Measurements from ENCODE around the gene ATF6. TPM values are rescaled to one million over a fixed set of nuclear protein-coding genes. Genes with fewer than 3 reads are reported as not detected.

ATF6 gene
- total RNA-seq, 1 donor from 2014 or later = 28.0 TPM

DNA sequence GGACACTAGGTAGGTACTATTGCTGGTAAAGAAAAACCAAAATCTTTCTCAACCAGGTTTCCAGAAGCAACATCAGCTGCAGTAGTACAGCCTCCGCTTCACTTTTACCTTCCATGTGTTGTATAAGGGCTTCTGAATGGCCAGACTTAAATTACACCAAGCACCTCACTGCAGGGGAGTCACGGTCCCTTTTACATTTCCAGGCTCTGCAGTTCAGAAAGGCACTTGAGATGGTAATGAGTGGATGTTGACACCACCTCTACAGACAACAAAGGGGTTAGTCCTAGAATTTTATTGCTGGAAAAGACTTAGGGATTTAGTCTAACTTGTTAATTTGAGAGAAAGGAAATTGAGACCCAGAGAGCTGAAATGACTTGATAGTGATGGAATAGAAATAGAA, 28.5 kb upstream of the ATF6 start:
- Mint-ChIP-seq H3K27me3 (ENCODE audit: low read depth) (peaks cover 6% of the 10 kb centered on the region), H3K36me3 (no peaks in the 10 kb centered on the region), H3K4me1 (peaks cover 14% of the 10 kb centered on the region), H3K4me3 (no peak overlapping the region), H3K27ac (no peak overlapping the region), H3K9me3 (no peaks in the 10 kb centered on the region)
- no peak for DNase-seq (ENCODE audit: low spot score in 2 of 2, unreplicated experiment in 2 of 2)
- TF ChIP-seq, protein P1, sequence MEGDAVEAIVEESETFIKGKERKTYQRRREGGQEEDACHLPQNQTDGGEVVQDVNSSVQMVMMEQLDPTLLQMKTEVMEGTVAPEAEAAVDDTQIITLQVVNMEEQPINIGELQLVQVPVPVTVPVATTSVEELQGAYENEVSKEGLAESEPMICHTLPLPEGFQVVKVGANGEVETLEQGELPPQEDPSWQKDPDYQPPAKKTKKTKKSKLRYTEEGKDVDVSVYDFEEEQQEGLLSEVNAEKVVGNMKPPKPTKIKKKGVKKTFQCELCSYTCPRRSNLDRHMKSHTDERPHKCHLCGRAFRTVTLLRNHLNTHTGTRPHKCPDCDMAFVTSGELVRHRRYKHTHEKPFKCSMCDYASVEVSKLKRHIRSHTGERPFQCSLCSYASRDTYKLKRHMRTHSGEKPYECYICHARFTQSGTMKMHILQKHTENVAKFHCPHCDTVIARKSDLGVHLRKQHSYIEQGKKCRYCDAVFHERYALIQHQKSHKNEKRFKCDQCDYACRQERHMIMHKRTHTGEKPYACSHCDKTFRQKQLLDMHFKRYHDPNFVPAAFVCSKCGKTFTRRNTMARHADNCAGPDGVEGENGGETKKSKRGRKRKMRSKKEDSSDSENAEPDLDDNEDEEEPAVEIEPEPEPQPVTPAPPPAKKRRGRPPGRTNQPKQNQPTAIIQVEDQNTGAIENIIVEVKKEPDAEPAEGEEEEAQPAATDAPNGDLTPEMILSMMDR (IDR thresholded peaks at IDR 0.05; ENCODE audit: unreplicated experiment) = no peak

DNA sequence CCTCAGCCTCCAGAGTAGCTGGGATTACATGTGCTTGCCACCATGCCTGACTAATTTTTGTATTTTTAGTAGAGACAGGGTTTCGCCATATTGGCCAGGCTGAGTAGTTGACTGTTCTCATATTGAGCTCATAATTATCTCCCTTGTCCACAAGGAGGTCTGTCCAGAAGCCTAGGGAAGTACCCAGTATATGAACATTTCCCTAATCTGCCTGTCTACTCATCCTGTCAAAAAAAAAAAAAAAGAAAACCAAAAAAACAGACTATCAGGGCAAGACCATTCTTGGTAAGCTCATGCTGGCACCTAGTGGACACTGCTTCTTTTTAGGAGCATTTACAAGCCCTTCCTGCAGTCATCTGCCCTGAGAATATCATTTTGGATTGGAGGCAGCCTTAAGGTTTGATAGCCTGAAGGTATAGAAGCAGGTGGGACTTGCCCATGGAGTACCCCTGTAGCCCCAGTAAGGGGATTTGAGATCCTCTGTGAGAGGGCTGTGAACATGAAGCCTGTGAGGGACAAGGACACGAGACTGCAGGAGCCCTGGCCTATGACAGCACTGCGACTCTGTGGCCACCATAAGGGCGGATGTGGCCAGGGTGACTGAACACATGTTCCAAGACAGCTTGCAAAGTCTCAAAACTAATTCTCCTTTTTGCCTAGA, 27.4 kb upstream of the ATF6 start:
- no peak overlapping the region for H3K4me3 Mint-ChIP-seq
- H3K36me3 Mint-ChIP-seq = no peaks in the 10 kb centered on the region
- H3K9me3 Mint-ChIP-seq = no peaks in the 10 kb centered on the region
- no peak for DNase-seq (ENCODE audit: low spot score in 2 of 2, unreplicated experiment in 2 of 2)
- peaks cover 7% of the 10 kb centered on the region for H3K4me1 Mint-ChIP-seq
- no peak overlapping the region for H3K27ac Mint-ChIP-seq
- TF ChIP-seq, protein P1 (IDR thresholded peaks at IDR 0.05; ENCODE audit: unreplicated experiment) = no peak
- peaks cover 6% of the 10 kb centered on the region for H3K27me3 Mint-ChIP-seq (ENCODE audit: low read depth)

DNA sequence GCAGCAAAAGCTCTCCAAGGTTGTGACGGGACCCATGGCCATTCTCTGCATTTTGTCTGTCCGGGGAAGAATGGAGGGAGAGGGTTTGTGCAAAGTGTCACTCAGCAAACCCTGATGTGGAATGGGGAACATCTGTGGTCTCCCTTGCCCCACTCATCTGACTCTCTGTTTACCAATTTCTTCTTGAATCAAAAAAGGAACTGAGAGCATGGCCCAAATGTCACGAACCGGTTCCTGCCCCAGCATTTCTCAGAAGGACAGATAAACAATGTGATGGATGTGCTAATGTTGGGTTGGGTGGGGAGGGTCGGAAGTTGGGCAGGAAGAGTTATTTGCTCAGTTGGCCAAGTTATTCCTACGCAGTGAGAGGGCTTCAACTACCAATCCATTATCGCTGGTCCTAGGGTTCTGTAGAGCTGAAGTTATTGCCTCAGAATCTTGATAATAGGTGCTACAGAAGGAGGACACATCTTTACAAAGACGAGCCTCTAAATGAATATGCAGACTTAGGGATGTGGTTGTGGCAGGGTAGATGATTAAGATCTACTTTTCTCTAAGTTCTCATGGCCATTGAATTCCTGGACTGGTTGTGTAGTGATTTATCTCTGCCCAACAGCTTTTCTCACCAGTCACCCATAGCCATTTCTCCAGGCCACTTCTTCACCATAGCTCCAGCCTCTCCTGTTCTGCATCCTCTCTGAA, 26.1 kb upstream of the ATF6 start:
- no peak for DNase-seq (ENCODE audit: low spot score in 2 of 2, unreplicated experiment in 2 of 2)
- Mint-ChIP-seq H3K27me3 (ENCODE audit: low read depth) (peaks cover 9% of the 10 kb centered on the region), H3K4me3 (no peak overlapping the region), H3K4me1 (peaks cover under 1% of the 10 kb centered on the region), H3K9me3 (no peaks in the 10 kb centered on the region), H3K36me3 (no peaks in the 10 kb centered on the region), H3K27ac (no peak overlapping the region)
- TF ChIP-seq, protein P1 (IDR thresholded peaks at IDR 0.05; ENCODE audit: unreplicated experiment) = no peak

DNA sequence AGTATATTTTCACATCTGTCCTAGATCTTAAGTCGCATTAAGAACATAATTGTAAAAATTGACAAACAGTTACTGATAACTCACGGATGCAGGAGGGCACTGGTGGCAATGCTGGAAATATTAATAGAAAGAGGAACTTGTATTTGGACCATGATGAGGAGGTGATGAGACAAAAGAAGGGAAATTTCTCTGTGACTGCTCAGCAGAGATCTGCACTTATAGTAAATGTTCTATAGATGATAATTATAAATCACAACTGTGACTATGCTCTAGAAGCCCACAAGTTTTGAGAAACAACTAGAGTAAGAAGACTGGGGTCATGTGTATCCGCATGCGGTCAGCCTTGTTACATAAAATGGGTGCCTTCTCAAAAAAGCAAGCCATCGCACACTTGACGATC, 25.2 kb upstream of the ATF6 start:
- no peaks in the 10 kb centered on the region for H3K4me1 Mint-ChIP-seq
- H3K9me3 Mint-ChIP-seq = no peaks in the 10 kb centered on the region
- no peak overlapping the region for H3K4me3 Mint-ChIP-seq
- no peak for DNase-seq (ENCODE audit: low spot score in 2 of 2, unreplicated experiment in 2 of 2)
- peaks cover 14% of the 10 kb centered on the region for H3K27me3 Mint-ChIP-seq (ENCODE audit: low read depth)
- H3K27ac Mint-ChIP-seq = no peak overlapping the region
- H3K36me3 Mint-ChIP-seq = no peaks in the 10 kb centered on the region
- TF ChIP-seq, protein P1 (IDR thresholded peaks at IDR 0.05; ENCODE audit: unreplicated experiment) = no peak

DNA sequence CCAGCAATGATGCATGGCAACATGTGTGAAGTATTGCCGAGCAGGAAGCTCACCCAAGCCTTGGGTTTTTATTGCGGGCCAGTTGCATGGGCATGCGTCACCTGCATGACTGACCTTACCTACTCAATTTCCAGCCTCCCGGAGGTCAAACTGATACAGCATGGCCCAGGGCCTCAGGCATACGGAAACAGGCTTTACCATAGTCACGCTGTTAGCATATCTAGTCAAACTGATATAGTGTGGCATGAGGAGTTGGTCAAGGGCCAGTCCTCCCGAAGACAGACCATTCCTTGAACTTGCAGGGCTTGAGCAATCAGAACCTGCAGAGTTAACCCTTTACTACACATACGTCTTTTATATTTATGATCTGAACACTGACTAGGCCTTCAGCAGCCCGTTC, 22.9 kb upstream of the ATF6 start:
- H3K9me3 Mint-ChIP-seq = no peaks in the 10 kb centered on the region
- TF ChIP-seq, protein P1 (IDR thresholded peaks at IDR 0.05; ENCODE audit: unreplicated experiment) = no peak
- H3K27ac Mint-ChIP-seq = no peak overlapping the region
- H3K27me3 Mint-ChIP-seq (ENCODE audit: low read depth) = peaks cover 16% of the 10 kb centered on the region
- no peak overlapping the region for H3K4me3 Mint-ChIP-seq
- H3K4me1 Mint-ChIP-seq = peaks cover 2% of the 10 kb centered on the region
- H3K36me3 Mint-ChIP-seq = no peaks in the 10 kb centered on the region
- DNase-seq (ENCODE audit: low spot score in 2 of 2, unreplicated experiment in 2 of 2) = no peak
